LNCaP clone FGC (cell line): ENCODE data around the gene AHR.

Experiments
- DNase-seq: peaks from one replicate; pipeline ENCODE4 v3.0.0-alpha.2; 2011; ENCODE audit warnings: low read depth
- H3K4me3 ChIP-seq: 2 replicates; pipeline ENCODE4 v1.5.1; 2011; ENCODE audit warnings: mild to moderate bottlenecking, low read depth, low read length, control low read depth
- CTCF ChIP-seq: IDR thresholded peaks from 2 replicates; pipeline ENCODE4 v1.5.1; 2012; ENCODE audit warnings: mild to moderate bottlenecking; ENCODE audit not compliant: control insufficient read depth, insufficient read depth; ENCODE audit errors: extremely low read depth

Gene AHR

DNA sequence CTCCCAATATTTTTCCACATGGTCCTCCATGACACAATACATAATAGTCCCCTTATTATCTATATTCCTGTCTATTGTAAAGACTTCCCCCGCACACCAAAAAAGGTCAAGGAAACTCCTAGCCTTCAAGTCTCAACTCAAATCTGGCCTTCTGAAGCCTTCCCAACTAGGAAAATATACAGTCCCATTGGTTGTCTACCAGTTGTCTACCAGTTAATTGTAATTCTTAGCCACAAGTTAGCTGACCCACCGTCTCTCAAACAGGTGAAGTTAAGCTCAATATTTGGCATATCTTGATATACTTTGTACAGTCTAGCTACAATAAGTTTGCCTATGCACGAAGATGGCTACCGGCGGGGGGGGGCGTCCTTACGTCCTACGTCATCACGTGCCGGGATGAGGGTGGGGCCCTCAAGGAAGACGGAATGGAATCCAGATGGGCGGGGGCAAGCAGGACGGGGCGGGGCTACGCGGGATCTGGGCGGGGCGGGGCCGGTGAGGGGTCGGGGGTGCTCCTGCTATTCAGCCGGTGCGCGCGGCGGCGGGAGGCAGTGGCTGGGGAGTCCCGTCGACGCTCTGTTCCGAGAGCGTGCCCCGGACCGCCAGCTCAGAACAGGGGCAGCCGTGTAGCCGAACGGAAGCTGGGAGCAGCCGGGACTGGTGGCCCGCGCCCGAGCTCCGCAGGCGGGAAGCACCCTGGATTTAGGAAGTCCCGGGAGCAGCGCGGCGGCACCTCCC lies at the start of gene AHR:
Gene AHR (plus strand): TSS at position 551 of the 738 bp plus-strand sequence. CDS start 613 bp downstream, outside the sequence.
- DNase-seq, result peak; percentile 70
- peak within 1 kb of the TSS; percentile 59 for H3K4me3 ChIP-seq
- TF ChIP-seq CTCF, result no peak

DNA sequence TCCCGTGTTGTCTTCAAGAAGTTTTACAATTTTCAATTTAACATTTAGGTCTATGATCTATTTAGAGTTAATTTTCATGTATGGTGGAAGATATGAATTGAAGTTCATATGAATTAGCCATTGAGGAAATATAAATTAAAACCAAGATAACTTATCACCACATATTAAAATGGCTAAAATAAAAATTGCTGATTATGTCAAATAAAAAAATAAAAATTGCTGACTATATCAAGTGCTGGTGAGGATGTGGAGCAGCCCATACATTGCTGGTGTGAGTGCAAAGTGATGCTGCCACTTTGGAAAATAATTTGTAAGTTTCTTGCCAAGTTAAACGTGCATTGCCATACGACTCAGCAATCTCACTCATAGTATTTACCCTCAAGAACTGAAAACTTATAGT lies 44.6 kb upstream of the AHR start:
- no peak for DNase-seq
- no peak for TF ChIP-seq CTCF

GRCh38 chr7:17255926-17256325 lies 42.5 kb upstream of the AHR start:
- H3K4me3 ChIP-seq, result no peak overlapping the region
- no peak for TF ChIP-seq CTCF
- DNase-seq, result no peak

More for the DNA sequence above, 44.6 kb upstream of the AHR start:
- H3K4me3 ChIP-seq, result no peak overlapping the region

DNA sequence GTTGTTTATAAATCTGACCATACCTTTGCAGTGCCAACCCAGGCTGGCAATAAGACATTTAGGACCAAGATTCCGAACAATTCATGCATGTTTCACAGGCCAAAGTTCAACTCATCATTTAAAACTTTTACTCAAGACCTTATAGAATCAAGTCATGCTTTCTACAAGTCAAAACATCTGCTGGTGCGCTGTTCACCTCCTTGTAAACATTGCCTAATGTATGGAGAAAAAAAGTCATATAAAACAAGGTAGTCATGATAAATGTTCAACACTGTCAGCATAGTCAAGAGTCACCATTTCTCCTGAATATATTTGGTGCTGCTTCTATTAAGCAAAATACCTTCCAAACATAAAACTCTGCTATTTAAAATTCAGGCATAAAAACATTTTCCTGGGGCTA lies 42.1 kb upstream of the AHR start:
- TF ChIP-seq CTCF, result no peak
- no peak overlapping the region for H3K4me3 ChIP-seq
- DNase-seq, result no peak

GRCh38 chr7:17266565-17266964 lies 31.9 kb upstream of the AHR start:
- no peak for DNase-seq
- no peak overlapping the region for H3K4me3 ChIP-seq
- no peak for TF ChIP-seq CTCF

- TF ChIP-seq CTCF, result no peak
- no peak overlapping the region for H3K4me3 ChIP-seq
- DNase-seq, result no peak
Observed at GRCh38 chr7:17269341-17270221, 28.9 kb upstream of the AHR start.
